ENCODE results near the gene KCNQ5. TPM values are rescaled to one million over a fixed set of nuclear protein-coding genes. Genes with fewer than 3 reads are reported as not detected.

The KCNQ5 gene
- total RNA-seq, 1 donor from 2014 or later, result 1.2 TPM

DNA sequence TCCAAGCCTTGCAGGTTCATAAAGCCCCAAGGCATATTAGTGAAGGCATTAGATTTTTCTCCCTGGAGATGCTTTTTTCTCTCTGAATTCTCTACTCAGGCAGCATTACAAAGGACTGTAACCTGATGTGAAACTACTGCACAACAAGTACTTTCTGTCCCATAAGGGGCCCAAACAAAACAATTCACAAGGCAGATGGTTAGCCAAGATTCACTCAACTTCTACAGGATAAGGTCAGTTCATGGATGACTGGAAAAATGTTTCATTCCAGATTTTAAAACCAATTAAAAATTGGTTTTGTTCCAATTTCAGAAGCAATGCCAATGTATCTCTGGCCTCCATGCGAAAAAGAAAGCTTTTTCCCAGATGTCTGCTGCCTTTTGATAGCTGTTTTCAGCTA, 421.6 kb downstream of the KCNQ5 start:
- TF ChIP-seq, protein P1, sequence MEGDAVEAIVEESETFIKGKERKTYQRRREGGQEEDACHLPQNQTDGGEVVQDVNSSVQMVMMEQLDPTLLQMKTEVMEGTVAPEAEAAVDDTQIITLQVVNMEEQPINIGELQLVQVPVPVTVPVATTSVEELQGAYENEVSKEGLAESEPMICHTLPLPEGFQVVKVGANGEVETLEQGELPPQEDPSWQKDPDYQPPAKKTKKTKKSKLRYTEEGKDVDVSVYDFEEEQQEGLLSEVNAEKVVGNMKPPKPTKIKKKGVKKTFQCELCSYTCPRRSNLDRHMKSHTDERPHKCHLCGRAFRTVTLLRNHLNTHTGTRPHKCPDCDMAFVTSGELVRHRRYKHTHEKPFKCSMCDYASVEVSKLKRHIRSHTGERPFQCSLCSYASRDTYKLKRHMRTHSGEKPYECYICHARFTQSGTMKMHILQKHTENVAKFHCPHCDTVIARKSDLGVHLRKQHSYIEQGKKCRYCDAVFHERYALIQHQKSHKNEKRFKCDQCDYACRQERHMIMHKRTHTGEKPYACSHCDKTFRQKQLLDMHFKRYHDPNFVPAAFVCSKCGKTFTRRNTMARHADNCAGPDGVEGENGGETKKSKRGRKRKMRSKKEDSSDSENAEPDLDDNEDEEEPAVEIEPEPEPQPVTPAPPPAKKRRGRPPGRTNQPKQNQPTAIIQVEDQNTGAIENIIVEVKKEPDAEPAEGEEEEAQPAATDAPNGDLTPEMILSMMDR (conservative IDR thresholded peaks at IDR 0.05), result no peak
- no peaks in the 10 kb centered on the region for H3K27me3 Mint-ChIP-seq (ENCODE audit: low read depth)
- peaks cover 4% of the 10 kb centered on the region for H3K36me3 Mint-ChIP-seq (ENCODE audit: low read depth)
- H3K27ac Mint-ChIP-seq (ENCODE audit: unreplicated experiment), result no peak overlapping the region
- no peak overlapping the region for H3K4me3 Mint-ChIP-seq
- H3K9me3 Mint-ChIP-seq, result peaks cover 7% of the 10 kb centered on the region
- H3K4me1 Mint-ChIP-seq, result no peaks in the 10 kb centered on the region
- DNase-seq (ENCODE audit: low read depth, low spot score), result no peak

DNA sequence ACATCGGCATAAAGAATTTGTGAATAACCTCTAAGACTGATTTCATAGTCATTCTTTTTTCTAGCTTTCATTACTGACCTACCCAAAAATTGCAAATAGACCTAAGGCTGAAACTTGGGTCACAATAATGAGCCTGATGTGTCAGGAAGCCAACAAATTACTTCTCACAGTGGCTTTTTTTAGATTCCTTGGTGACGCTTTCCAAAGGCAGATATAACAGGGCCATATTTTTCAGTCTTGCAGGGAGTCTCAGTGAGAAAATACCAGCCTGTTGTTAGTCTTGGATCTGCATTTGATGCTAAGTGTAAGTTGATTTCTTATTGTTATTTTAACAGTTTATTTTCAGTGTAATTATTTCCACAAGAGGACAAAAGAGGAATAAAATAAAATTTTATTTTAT, 423.7 kb downstream of the KCNQ5 start:
- Mint-ChIP-seq H3K27me3 (ENCODE audit: low read depth) (peaks cover 2% of the 10 kb centered on the region), H3K36me3 (ENCODE audit: low read depth) (no peaks in the 10 kb centered on the region), H3K9me3 (no peaks in the 10 kb centered on the region), H3K4me1 (no peaks in the 10 kb centered on the region), H3K4me3 (no peak overlapping the region), H3K27ac (ENCODE audit: unreplicated experiment) (no peak overlapping the region)
- TF ChIP-seq, protein P1 (conservative IDR thresholded peaks at IDR 0.05), result no peak
- DNase-seq (ENCODE audit: low read depth, low spot score), result no peak

- H3K9me3 Mint-ChIP-seq, result no peaks in the 10 kb centered on the region
- peaks cover 2% of the 10 kb centered on the region for H3K27me3 Mint-ChIP-seq (ENCODE audit: low read depth)
- H3K4me1 Mint-ChIP-seq, result no peaks in the 10 kb centered on the region
- DNase-seq (ENCODE audit: low read depth, low spot score), result no peak
- no peaks in the 10 kb centered on the region for H3K36me3 Mint-ChIP-seq (ENCODE audit: low read depth)
- H3K4me3 Mint-ChIP-seq, result no peak overlapping the region
- H3K27ac Mint-ChIP-seq (ENCODE audit: unreplicated experiment), result no peak overlapping the region
- TF ChIP-seq, protein P1 (conservative IDR thresholded peaks at IDR 0.05), result no peak
Observed at GRCh38 chr6:73047801-73048200, 425.9 kb downstream of the KCNQ5 start.

- peaks cover 5% of the 10 kb centered on the region for H3K27me3 Mint-ChIP-seq (ENCODE audit: low read depth)
- TF ChIP-seq, protein P1 (conservative IDR thresholded peaks at IDR 0.05), result no peak
- H3K9me3 Mint-ChIP-seq, result no peaks in the 10 kb centered on the region
- H3K4me1 Mint-ChIP-seq, result no peaks in the 10 kb centered on the region
- no peak overlapping the region for H3K4me3 Mint-ChIP-seq
- DNase-seq (ENCODE audit: low read depth, low spot score), result no peak
- no peaks in the 10 kb centered on the region for H3K36me3 Mint-ChIP-seq (ENCODE audit: low read depth)
- no peak overlapping the region for H3K27ac Mint-ChIP-seq (ENCODE audit: unreplicated experiment)
Observed at GRCh38 chr6:73049971-73050594, 428.2 kb downstream of the KCNQ5 start.

DNA sequence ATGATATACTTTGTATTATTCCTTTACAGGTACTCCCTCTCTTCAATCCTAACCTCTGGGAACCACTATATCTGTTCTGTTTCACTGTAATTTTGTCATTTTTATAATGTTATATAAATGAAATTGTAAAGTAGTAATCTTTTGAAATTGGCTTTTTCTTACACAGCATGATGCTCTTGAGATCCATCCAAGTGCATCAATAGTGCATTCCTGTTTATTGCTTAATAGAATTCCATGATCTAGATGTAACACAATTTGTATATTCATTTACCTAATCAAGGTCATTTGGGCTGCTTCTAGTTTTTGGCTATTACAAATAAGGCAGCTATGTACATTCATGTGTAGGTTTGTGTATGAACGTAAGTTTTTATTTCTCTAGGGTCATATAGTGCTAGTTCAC, 428.8 kb downstream of the KCNQ5 start:
- no peaks in the 10 kb centered on the region for H3K9me3 Mint-ChIP-seq
- DNase-seq (ENCODE audit: low read depth, low spot score), result no peak
- H3K27ac Mint-ChIP-seq (ENCODE audit: unreplicated experiment), result no peak overlapping the region
- H3K4me1 Mint-ChIP-seq, result no peaks in the 10 kb centered on the region
- no peak overlapping the region for H3K4me3 Mint-ChIP-seq
- H3K36me3 Mint-ChIP-seq (ENCODE audit: low read depth), result no peaks in the 10 kb centered on the region
- TF ChIP-seq, protein P1 (conservative IDR thresholded peaks at IDR 0.05), result no peak
- H3K27me3 Mint-ChIP-seq (ENCODE audit: low read depth), result peaks cover 5% of the 10 kb centered on the region
